IgD-negative memory B cell (primary cell): ENCODE measurements around the gene ZNF621. TPM values are rescaled to one million over a fixed set of nuclear protein-coding genes. Genes with fewer than 3 reads are reported as not detected.

Experiments
- H3K27ac Mint-ChIP-seq, 3 donors: one replicate each; pipeline ENCODE4 v1.8.0; 2020 to 2022; ENCODE audit warnings: mild to moderate bottlenecking in 3 of 3, mixed read lengths in 3 of 3, moderate library complexity in 1 of 3
- H3K27me3 Mint-ChIP-seq: one replicate; pipeline ENCODE4 v1.8.0; 2021; ENCODE audit warnings: mixed read lengths
- H3K36me3 Mint-ChIP-seq: one replicate; pipeline ENCODE4 v1.8.0; 2020; ENCODE audit warnings: mild to moderate bottlenecking, mixed read lengths
- H3K4me1 Mint-ChIP-seq, 3 donors: one replicate each; pipeline ENCODE4 v1.8.0; 2020 to 2022; ENCODE audit warnings: mixed read lengths in 3 of 3, mild to moderate bottlenecking in 1 of 3
- H3K4me3 Mint-ChIP-seq, 4 donors: one replicate each; pipeline ENCODE4 v1.8.0; 2020 to 2022; ENCODE audit warnings: mild to moderate bottlenecking in 4 of 4, mixed read lengths in 4 of 4, moderate library complexity in 3 of 4
- H3K9me3 Mint-ChIP-seq, 3 donors: one replicate each; pipeline ENCODE4 v1.8.0; 2020 to 2021; ENCODE audit warnings: mixed read lengths in 3 of 3, mild to moderate bottlenecking in 1 of 3
- polyA plus RNA-seq: library from polyadenylated mRNA; unstranded; fragments of 300-500 nt; fragmentation: Illumina TruSeq; gene quantifications from one replicate; pipeline ENCODE4 v1.2.3, GENCODE V29; 2021

ZNF621 gene
- polyA plus RNA-seq, 1 donor from 2014 or later = 3.8 TPM

- no peaks in the 10 kb centered on the region for H3K9me3 Mint-ChIP-seq
- no peaks in the 10 kb centered on the region for H3K4me1 Mint-ChIP-seq
- H3K27me3 Mint-ChIP-seq = peaks cover 7% of the 10 kb centered on the region
- H3K4me3 Mint-ChIP-seq = no peak overlapping the region
- no peak overlapping the region for H3K27ac Mint-ChIP-seq
- H3K36me3 Mint-ChIP-seq = peaks cover 2% of the 10 kb centered on the region
Measured at GRCh38 chr3:40574661-40575060, 49.9 kb downstream of the ZNF621 start.

- H3K36me3 Mint-ChIP-seq = peaks cover 2% of the 10 kb centered on the region
- no peaks in the 10 kb centered on the region for H3K9me3 Mint-ChIP-seq
- H3K4me1 Mint-ChIP-seq = no peaks in the 10 kb centered on the region
- H3K27me3 Mint-ChIP-seq = peaks cover 7% of the 10 kb centered on the region
- H3K4me3 Mint-ChIP-seq = no peak overlapping the region
- no peak overlapping the region for H3K27ac Mint-ChIP-seq
Measured at GRCh38 chr3:40576396-40576795, 51.6 kb downstream of the ZNF621 start.

- H3K27me3 Mint-ChIP-seq = peaks cover 4% of the 10 kb centered on the region
- H3K4me3 Mint-ChIP-seq = no peak overlapping the region
- H3K27ac Mint-ChIP-seq = peak overlapping the region in 1 of 3 donors; percentile 60
- peaks cover 0 to 5% (median 2%) of the 10 kb centered on the region in 3 donors for H3K4me1 Mint-ChIP-seq
- H3K36me3 Mint-ChIP-seq = no peaks in the 10 kb centered on the region
- no peaks in the 10 kb centered on the region for H3K9me3 Mint-ChIP-seq
Measured at GRCh38 chr3:40580494-40581091, 55.8 kb downstream of the ZNF621 start.

GRCh38 chr3:40581166-40581565, 56.4 kb downstream of the ZNF621 start:
- H3K4me3 Mint-ChIP-seq = no peak overlapping the region
- H3K27me3 Mint-ChIP-seq = peaks cover 4% of the 10 kb centered on the region
- peaks cover 0 to 5% (median 2%) of the 10 kb centered on the region in 3 donors for H3K4me1 Mint-ChIP-seq
- H3K9me3 Mint-ChIP-seq = no peaks in the 10 kb centered on the region
- H3K27ac Mint-ChIP-seq = no peak overlapping the region
- H3K36me3 Mint-ChIP-seq = no peaks in the 10 kb centered on the region

- H3K9me3 Mint-ChIP-seq = no peaks in the 10 kb centered on the region
- H3K4me1 Mint-ChIP-seq = peaks cover 0 to 5% (median 2%) of the 10 kb centered on the region in 3 donors
- no peak overlapping the region for H3K4me3 Mint-ChIP-seq
- peaks cover 4% of the 10 kb centered on the region for H3K27me3 Mint-ChIP-seq
- H3K27ac Mint-ChIP-seq = peak overlapping the region in 1 of 3 donors; percentile 38
- H3K36me3 Mint-ChIP-seq = no peaks in the 10 kb centered on the region
Measured at GRCh38 chr3:40582401-40583027, 57.8 kb downstream of the ZNF621 start.

DNA sequence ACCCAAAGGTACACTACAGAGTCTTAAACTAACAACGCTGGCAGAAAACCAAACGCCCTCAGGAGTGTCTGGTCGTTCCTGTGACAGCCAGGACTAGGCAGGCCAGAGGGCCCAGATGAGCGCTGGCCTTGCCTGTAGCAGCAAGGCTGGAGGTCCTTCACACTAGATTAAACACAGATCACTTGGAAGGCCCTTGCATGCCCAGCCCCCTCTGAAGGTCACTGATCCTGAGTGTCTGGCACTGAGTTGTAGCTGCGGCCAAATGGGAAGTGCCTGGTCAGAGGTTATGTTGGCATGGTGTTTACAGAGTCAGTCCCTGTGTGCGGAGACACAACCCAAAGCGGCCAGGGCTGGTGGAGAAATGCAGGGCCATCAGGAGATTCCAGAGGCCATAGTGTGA, 58.9 kb downstream of the ZNF621 start:
- Mint-ChIP-seq H3K36me3 (no peaks in the 10 kb centered on the region), H3K4me1 (peaks cover 0 to 7% (median 2%) of the 10 kb centered on the region in 3 donors), H3K27ac (no peak overlapping the region), H3K9me3 (no peaks in the 10 kb centered on the region), H3K4me3 (no peak overlapping the region), H3K27me3 (peaks cover 2% of the 10 kb centered on the region)

GRCh38 chr3:40584625-40585189, 59.9 kb downstream of the ZNF621 start:
- Mint-ChIP-seq H3K4me1 (peaks cover 0 to 7% (median 2%) of the 10 kb centered on the region in 3 donors), H3K9me3 (no peaks in the 10 kb centered on the region), H3K4me3 (no peak overlapping the region), H3K27ac (no peak overlapping the region), H3K36me3 (no peaks in the 10 kb centered on the region), H3K27me3 (peaks cover 2% of the 10 kb centered on the region)

DNA sequence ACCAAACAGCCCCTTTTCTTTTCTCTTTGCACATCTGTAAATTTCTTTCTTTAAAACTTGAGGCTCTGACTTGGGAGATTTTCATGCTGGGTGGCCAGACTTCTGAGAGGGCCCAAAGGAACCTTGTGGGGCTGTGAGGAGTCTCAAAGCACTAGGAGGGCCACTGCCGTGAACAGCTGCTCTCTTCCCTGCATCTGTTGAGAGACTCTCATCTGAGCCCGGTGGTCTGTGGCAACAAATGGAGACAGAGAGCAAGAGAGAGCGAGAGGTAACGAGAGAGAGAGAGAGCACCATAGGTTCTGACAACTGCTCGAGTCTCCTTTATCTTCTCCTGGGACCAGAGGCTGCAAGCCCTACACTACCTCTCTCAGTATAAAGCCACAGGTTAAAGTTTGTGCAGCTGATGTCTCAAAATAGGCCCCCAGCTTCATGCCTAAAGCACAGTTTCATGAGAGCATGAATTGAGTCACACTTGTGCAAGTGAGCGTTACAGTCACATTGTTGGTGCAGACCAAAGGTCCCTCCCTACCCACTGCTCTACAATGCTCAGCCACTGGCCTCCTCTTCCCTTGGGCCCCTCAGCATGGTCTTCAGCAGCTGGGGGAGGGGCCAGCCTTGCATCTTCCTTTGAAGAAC, 60.7 kb downstream of the ZNF621 start:
- Mint-ChIP-seq H3K27ac (no peak overlapping the region), H3K4me1 (peaks cover 0 to 7% (median 2%) of the 10 kb centered on the region in 3 donors), H3K36me3 (no peaks in the 10 kb centered on the region), H3K27me3 (peaks cover 2% of the 10 kb centered on the region), H3K4me3 (no peak overlapping the region), H3K9me3 (no peaks in the 10 kb centered on the region)

DNA sequence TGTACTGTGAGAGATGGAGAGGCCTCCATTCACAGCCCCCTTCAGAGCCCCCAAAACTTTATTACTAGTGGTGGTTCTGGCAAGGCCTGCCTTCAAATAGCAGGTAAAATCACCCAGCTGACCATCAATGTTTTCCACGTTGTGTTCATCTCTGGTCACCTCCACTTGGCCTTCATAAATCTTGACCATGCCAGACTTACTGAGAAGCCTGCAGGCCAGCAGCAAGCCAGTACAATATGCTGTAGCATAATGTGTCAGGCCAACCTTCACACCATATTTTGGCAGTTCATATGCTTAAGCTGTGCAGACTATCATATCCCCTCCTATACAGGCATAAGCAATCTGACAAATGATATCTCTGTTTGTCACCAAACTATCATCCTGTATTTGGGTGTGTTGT, 62.1 kb downstream of the ZNF621 start:
- no peak overlapping the region for H3K4me3 Mint-ChIP-seq
- peaks cover 0 to 7% (median 2%) of the 10 kb centered on the region in 3 donors for H3K4me1 Mint-ChIP-seq
- no peaks in the 10 kb centered on the region for H3K9me3 Mint-ChIP-seq
- H3K27me3 Mint-ChIP-seq = peaks cover 3% of the 10 kb centered on the region
- H3K36me3 Mint-ChIP-seq = no peaks in the 10 kb centered on the region
- no peak overlapping the region for H3K27ac Mint-ChIP-seq

- Mint-ChIP-seq H3K9me3 (no peaks in the 10 kb centered on the region), H3K4me3 (no peak overlapping the region), H3K36me3 (no peaks in the 10 kb centered on the region), H3K27me3 (peaks cover 5% of the 10 kb centered on the region), H3K4me1 (peaks cover 0 to 7% (median 2%) of the 10 kb centered on the region in 3 donors), H3K27ac (no peak overlapping the region)
Measured at GRCh38 chr3:40588406-40588805, 63.6 kb downstream of the ZNF621 start.

Other genes with a start within 250 kb of the ZNF621 start
- 84.0 TPM for gene EIF1B, start 215.3 kb upstream of the ZNF621 start, polyA plus RNA-seq
- 0.21 TPM for gene ENTPD3, start 137.8 kb upstream of the ZNF621 start, polyA plus RNA-seq
- 1,483 TPM for gene RPL14, start 67.6 kb upstream of the ZNF621 start, polyA plus RNA-seq
- 3.7 TPM for gene ZNF619, start 47.8 kb upstream of the ZNF621 start, polyA plus RNA-seq
- gene ZNF620, start 18.9 kb upstream of the ZNF621 start, polyA plus RNA-seq = 3.1 TPM